ENCODE results near the gene ESCO1. TPM values are rescaled to one million over a fixed set of nuclear protein-coding genes. Genes with fewer than 3 reads are reported as not detected.
"Not testable (repeated sequence)": the region's sequence is repeated elsewhere in the genome, so short reads cannot be mapped to it uniquely, and the experiment has no call there.

Gene ESCO1
- total RNA-seq = 22.0 TPM

GRCh38 chr18:21600526-21601410 is at the start of gene ESCO1:
Gene ESCO1, minus strand, starts transcription at chr18:21600704. Its CDS starts 25,861 bp downstream, at chr18:21574843.
- DNase-seq (ENCODE audit: low spot score) = peak; percentile 96

- DNase-seq (ENCODE audit: low spot score) = not testable (repeated sequence)
Measured at GRCh38 chr18:21640375-21640774, 39.9 kb upstream of the ESCO1 start.

GRCh38 chr18:21638822-21639221 is 38.3 kb upstream of the ESCO1 start:
- no peak for DNase-seq (ENCODE audit: low spot score)

- DNase-seq (ENCODE audit: low spot score) = no peak
Measured at GRCh38 chr18:21636769-21637168, 36.3 kb upstream of the ESCO1 start.

DNA sequence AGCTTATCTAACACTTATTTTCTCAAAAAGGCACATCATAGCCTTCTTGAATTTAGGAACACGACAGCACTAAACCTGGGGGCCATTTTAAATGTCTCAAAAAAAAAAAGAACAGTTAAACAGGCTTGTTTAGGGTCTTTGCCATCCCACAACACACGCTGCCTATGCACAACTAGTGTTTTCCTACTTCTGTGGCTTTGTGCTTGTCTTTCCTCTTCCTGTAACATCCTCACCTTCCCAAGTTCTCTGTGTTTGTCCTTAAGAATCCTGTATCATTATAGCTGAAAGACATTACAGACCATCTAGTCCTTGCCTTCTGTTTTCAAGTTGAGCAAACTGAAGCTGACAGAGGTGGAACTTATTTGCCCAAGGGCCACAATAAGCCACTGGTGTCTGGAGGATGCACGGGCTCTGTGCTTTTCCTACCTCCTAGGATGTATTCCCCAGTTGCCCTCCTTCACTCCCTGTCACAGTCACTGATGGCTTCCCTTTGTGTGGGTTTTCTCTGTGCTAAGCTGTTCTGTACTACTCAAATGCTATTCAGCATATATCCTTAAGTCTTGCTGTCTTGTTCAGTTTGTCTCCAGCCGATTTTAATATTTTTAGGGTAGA is 34.2 kb upstream of the ESCO1 start:
- no peak for DNase-seq (ENCODE audit: low spot score)

DNA sequence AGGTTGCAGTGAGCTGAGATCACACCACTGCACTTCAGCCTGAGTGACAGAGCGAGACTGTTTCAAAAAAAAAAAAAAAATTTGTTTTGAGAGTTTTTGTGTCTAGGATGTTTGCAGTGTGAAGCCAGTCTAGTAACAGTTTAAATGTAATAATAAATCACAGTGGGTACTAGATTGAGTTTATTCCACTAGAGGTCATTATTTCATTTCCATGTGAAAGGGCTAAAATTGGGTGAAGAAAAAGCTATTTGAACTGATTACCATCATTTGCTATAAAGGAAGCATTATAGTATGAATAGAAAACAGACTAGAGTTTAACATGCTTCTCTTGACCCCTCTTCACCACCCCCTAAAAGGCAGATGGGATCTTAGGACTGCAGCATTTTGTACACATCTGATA is 31.9 kb upstream of the ESCO1 start:
- no peak for DNase-seq (ENCODE audit: low spot score)

DNA sequence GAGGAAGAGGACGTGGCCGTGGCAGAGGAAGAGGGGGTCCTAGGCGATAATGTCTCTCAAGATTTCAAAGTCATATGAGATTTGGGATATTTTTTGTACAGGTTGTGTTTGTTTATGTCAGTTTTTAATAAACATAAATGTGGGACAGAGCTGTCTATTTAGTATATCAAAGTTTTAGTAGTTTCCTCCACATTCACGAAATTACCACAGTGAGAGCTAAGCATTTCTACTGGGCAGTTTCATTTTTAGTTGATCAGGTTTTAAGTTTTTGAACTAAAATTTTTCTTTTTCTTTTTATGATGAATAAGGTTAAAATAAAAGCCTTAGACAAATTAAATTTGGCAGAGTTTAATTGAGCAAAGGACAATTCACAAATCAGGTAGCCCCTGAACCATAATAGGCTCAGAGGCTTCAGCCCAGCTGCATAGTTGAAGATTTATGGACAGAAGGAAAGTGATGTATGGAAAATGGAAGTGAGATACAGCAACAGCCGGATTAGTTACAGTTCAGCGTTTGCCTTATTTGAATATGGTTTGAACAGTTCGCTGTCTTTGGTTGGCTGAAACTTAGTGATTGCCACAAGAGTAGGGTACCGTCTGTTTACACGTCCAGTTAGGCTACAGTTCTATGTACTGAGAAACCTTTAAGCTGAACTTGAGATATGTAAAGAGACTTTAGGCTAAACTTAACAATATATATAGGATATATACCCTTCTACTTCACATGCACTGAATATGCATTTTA is 28.8 kb upstream of the ESCO1 start:
- DNase-seq (ENCODE audit: low spot score) = no peak

DNA sequence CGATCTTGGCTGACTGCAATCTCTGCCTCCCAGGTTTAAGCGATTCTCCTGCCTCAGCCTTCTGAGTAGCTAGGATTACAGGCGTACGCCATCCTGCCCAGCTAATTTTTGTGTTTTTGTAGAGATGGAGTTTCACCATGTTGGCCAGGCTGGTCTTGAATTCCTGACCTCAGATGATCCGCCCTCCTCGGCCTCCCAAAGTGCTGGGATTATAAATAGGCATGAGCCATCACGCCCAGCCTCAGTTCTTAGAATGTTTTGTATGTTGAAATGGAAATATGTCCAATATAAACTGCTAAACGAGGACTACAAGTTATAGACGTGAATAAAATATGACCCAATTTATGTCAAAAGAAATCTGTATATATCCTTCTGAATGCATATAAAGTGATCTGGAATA is 21.1 kb upstream of the ESCO1 start:
- not testable (repeated sequence) for DNase-seq (ENCODE audit: low spot score)

DNA sequence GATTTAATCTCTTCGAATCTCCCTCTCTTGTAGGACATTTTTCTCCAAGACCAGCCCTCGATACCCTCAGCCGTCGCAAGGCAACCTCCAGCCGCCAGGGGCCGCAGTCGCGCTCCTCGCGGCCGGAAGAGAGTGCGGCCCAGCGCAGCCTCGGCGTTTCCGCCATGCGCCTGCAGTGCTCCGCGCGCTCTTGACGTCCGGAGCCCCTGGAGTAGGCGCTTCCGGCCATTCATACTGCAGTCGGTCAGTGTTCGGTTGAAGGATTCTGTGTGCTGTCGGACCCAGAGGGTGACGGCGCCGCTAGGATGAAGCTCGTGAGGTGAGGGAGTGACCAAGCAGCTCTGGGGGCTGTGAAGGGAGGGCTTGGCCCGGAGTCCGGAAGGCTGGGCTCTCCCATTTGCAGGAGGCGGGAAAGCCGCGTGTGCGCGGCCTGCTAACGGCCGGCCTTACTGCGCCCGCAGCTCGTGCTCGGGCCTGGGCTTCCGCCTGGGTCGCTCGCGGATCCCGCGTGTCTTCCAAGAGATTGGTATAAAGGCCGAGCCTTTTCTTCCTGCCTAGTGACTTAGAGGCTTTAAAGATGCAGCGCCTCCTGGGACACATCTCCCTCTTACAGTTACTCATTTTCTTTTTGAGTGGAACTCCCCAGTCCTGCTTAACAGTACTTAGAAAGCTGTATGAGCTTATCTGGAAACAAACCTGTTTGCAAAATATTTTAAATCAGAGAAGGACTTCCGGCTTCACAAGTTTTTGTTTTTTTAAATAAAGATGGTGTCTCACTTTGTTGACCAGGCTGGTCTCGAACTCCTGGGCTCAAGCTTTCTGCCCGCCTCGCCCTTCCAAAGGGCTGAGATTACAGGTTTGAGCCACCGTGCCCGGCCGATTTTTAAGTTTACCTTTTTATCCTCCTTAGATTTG is 11.9 kb upstream of the ESCO1 start, which contains the start of gene SNRPD1:
Gene SNRPD1, plus strand, starts transcription at position 190 of the 915 bp plus-strand sequence. Its CDS starts 116 bp downstream, at position 306.
- DNase-seq (ENCODE audit: low spot score) = peak; percentile 87

GRCh38 chr18:21611401-21612124 is 11.1 kb upstream of the ESCO1 start:
- DNase-seq (ENCODE audit: low spot score) = not testable (repeated sequence)

- no peak for DNase-seq (ENCODE audit: low spot score)
Measured at GRCh38 chr18:21605213-21605612, 4.7 kb upstream of the ESCO1 start.

GRCh38 chr18:21604671-21605070 is 4.2 kb upstream of the ESCO1 start:
- no peak for DNase-seq (ENCODE audit: low spot score)

GRCh38 chr18:21602299-21602587 is 1.7 kb upstream of the ESCO1 start:
- no peak for DNase-seq (ENCODE audit: low spot score)

GRCh38 chr18:21599585-21600525 is 649 bp downstream of the ESCO1 start:
- peak; percentile 50 for DNase-seq (ENCODE audit: low spot score)

DNA sequence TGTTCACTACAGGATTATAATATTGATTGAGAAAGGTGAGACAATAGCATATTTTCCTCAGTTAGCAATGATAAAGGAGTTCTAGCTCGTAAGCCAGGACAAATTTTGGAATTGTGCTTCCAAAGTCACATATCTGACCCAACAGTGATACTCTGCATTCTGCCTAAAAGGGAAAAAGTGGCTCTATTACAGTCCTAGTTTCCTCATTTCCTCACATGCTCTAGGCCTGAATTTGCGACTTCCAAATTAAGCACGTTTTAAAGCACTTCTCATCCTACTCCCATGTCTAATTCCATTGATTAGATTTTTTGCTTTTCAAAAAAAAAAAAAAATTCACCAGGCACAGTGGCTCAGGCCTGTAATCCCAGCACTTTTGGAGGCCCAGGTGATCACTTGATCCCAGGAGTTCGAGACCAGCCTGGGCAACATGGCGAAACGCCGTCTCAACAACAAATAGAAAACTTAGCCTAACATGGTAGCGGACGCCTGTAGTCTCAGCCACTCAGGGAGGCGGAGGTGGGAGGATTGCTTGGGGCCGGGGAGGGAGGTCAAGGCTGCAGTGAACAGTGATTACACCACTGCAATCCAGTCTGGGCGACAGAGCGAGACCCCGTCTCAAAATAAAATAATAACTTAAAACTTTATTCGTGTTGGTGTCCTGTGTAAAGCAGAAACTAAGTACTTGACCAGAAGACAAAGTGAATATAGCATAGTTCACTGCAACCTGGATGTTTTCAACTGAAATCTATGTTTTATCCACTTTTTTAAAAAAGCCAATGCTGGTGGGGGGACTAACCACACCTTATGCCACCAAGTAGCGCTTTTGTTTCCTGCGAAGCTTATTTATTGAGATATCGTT is 1.5 kb downstream of the ESCO1 start:
- DNase-seq (ENCODE audit: low spot score) = no peak

- DNase-seq (ENCODE audit: low spot score) = no peak
Measured at GRCh38 chr18:21597620-21598019, 2.9 kb downstream of the ESCO1 start.

GRCh38 chr18:21593540-21594257 is 6.8 kb downstream of the ESCO1 start:
- no peak for DNase-seq (ENCODE audit: low spot score)

DNA sequence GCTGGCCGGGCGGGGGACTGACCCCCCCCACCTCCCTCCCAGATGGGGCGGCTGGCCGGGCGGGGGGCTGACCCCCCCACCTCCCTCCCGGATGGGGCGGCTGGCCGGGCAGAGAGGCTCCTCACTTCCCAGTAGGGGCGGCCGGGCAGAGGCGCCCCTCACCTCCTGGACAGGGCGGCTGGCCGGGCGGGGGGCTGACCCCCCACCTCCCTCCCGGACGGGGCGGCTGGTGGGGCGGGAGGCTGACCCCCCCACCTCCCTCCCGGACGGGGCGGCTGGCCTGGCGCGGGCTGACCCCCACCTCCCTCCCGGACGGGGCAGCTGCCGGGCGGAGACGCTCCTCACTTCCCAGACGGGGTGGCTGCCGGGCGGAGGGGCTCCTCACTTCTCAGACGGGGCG is 8.1 kb downstream of the ESCO1 start:
- DNase-seq (ENCODE audit: low spot score) = not testable (repeated sequence)

Measured in ureter (tissue), 1 donor.